Vagina (tissue), 2 donors: ENCODE measurements around the gene SPINT2. TPM values are rescaled to one million over a fixed set of nuclear protein-coding genes. Genes with fewer than 3 reads are reported as not detected.

Experiments
- DNase-seq, 2 donors: peaks; one replicate each; pipeline ENCODE4 v3.0.0-alpha.2; 2017; ENCODE audit errors: extremely low spot score in 2 of 2
- H3K27ac ChIP-seq: fragments of 200-600 bp; sonication (generic); one replicate; pipeline ENCODE4 v1.5.1; 2019
- H3K27me3 ChIP-seq: fragments of 200-600 bp; sonication (generic); one replicate; pipeline ENCODE4 v1.5.1; 2019
- H3K36me3 ChIP-seq, 2 donors: fragments of 200-600 bp; sonication (generic); one replicate each; pipeline ENCODE4 v1.5.1; 2017 to 2019
- H3K4me1 ChIP-seq: fragments of 200-600 bp; sonication (generic); one replicate; pipeline ENCODE4 v1.5.1; 2019
- H3K4me3 ChIP-seq, 2 donors: fragments of 200-600 bp; sonication (generic); 1 replicate in 1 of 2; 2 replicates in 1 of 2; pipeline ENCODE4 v1.5.1; 2016 to 2019
- H3K9me3 ChIP-seq: fragments of 200-600 bp; sonication (generic); one replicate; pipeline ENCODE4 v1.5.1; 2019
- CTCF ChIP-seq, 3 experiments: fragments of 450-650 bp in 2 of 3; fragments of 200-600 bp in 1 of 3; sonication (generic) in 1 of 3; IDR thresholded peaks; one replicate each; pipeline ENCODE4 v1.5.1; 2017 to 2019; ENCODE audit warnings: antibody characterized with exemption in 3 of 3, mild to moderate bottlenecking in 2 of 3, moderate library complexity in 2 of 3
- POLR2A ChIP-seq, 2 donors: fragments of 450-650 bp; IDR thresholded peaks; one replicate each; pipeline ENCODE4 v1.6.1; 2017; ENCODE audit warnings: antibody characterized with exemption in 2 of 2, mild to moderate bottlenecking in 2 of 2, moderate library complexity in 2 of 2
- POLR2AphosphoS5 ChIP-seq, 2 donors: sonication (generic); formaldehyde crosslinking; IDR thresholded peaks; one replicate each; pipeline ENCODE4 v1.9.0; 2017; ENCODE audit warnings: antibody characterized with exemption in 2 of 2, mild to moderate bottlenecking in 2 of 2, low read depth in 1 of 2; ENCODE audit not compliant: insufficient read depth in 1 of 2
- intact Hi-C: fragments of 100-400 bp; cut with DNase I; formaldehyde crosslinking; loops from one replicate; pipeline ENCODE4 v1.15.1; 2023
- total RNA-seq: library from RNA; depleted of rRNA; stranded (reverse); fragments of >200 nt; gene quantifications from one replicate; pipeline ENCODE4 v1.2.3, GENCODE V29; 2016

Gene SPINT2
- total RNA-seq, 1 donor from 2014 or later = 174 TPM

- intact Hi-C loops = no loop called here
- TF ChIP-seq POLR2AphosphoS5 (IDR thresholded peaks at IDR 0.05; ENCODE audit: insufficient read depth in 1 of 2, low read depth in 1 of 2) (no peak), POLR2A (IDR thresholded peaks at IDR 0.05) (no peak), CTCF (IDR thresholded peaks at IDR 0.05) (no peak)
- no peak for DNase-seq
- Histone ChIP-seq H3K9me3 (no peaks in the 10 kb centered on the region), H3K36me3 (no peaks in the 10 kb centered on the region), H3K4me3 (no peak overlapping the region), H3K27me3 (no peaks in the 10 kb centered on the region), H3K27ac (peak overlapping the region; percentile 89), H3K4me1 (peaks cover 52% of the 10 kb centered on the region)
Observed at GRCh38 chr19:38317104-38317612, 52.8 kb downstream of the SPINT2 start.

- Histone ChIP-seq H3K27ac (peak overlapping the region; percentile 92), H3K4me3 (peak overlapping the region in 1 of 2 donors; percentile 66)
- intact Hi-C loops = no loop called here
Observed at GRCh38 chr19:38318660-38319059, 54.3 kb downstream of the SPINT2 start.

GRCh38 chr19:38319421-38320258 lies 55.3 kb downstream of the SPINT2 start, which contains the start of gene KCNK6:
Gene KCNK6 (plus strand): TSS chr19:38319845. CDS start chr19:38319951, 106 bp downstream.
- H3K4me1 ChIP-seq = peaks cover 73% of the 10 kb centered on the region
- no peaks in the 10 kb centered on the region for H3K36me3 ChIP-seq
- intact Hi-C loops = loop anchor here (5.0 kb wide), 1 partner anchor 72 kb away; no protein-coding TSS in a partner anchor
- no peak for DNase-seq
- peak within 1 kb of the TSS; percentile 66 to 83 for H3K4me3 ChIP-seq
- H3K27me3 ChIP-seq = no peaks in the 10 kb centered on the region
- TF ChIP-seq POLR2A (IDR thresholded peaks at IDR 0.05) (peak in 1 of 2 donors; percentile 48), POLR2AphosphoS5 (IDR thresholded peaks at IDR 0.05; ENCODE audit: insufficient read depth in 1 of 2, low read depth in 1 of 2) (peak in 1 of 2 donors; percentile 78), CTCF (IDR thresholded peaks at IDR 0.05) (no peak)
- H3K27ac ChIP-seq = peak within 1 kb of the TSS; percentile 92
- no peaks in the 10 kb centered on the region for H3K9me3 ChIP-seq

More at GRCh38 chr19:38318660-38319059, 54.3 kb downstream of the SPINT2 start:
- Histone ChIP-seq H3K9me3 (no peaks in the 10 kb centered on the region), H3K4me1 (peaks cover 67% of the 10 kb centered on the region), H3K27me3 (no peaks in the 10 kb centered on the region), H3K36me3 (no peaks in the 10 kb centered on the region)
- DNase-seq = no peak
- TF ChIP-seq CTCF (IDR thresholded peaks at IDR 0.05) = no peak
- TF ChIP-seq POLR2A (IDR thresholded peaks at IDR 0.05) = no peak
- no peak for TF ChIP-seq POLR2AphosphoS5 (IDR thresholded peaks at IDR 0.05; ENCODE audit: insufficient read depth in 1 of 2, low read depth in 1 of 2)

- Histone ChIP-seq H3K27ac (peak overlapping the region; percentile 92), H3K4me3 (peak overlapping the region; percentile 66 to 83), H3K9me3 (no peaks in the 10 kb centered on the region), H3K27me3 (no peaks in the 10 kb centered on the region), H3K4me1 (peaks cover 68% of the 10 kb centered on the region), H3K36me3 (no peaks in the 10 kb centered on the region)
- intact Hi-C loops = loop anchor here (5.0 kb wide), 1 partner anchor 74 kb away; no protein-coding TSS in a partner anchor
- no peak for DNase-seq
- TF ChIP-seq POLR2AphosphoS5 (IDR thresholded peaks at IDR 0.05; ENCODE audit: insufficient read depth in 1 of 2, low read depth in 1 of 2) (no peak), POLR2A (IDR thresholded peaks at IDR 0.05) (no peak), CTCF (IDR thresholded peaks at IDR 0.05) (no peak)
Observed at GRCh38 chr19:38320969-38321339, 56.6 kb downstream of the SPINT2 start.
